Vagina (tissue), 2 donors: ENCODE measurements around the gene NUBPL. TPM values are rescaled to one million over a fixed set of nuclear protein-coding genes. Genes with fewer than 3 reads are reported as not detected.

Experiments
- DNase-seq, 2 donors: peaks; one replicate each; pipeline ENCODE4 v3.0.0-alpha.2; 2017; ENCODE audit errors: extremely low spot score in 2 of 2
- H3K27ac ChIP-seq: fragments of 200-600 bp; sonication (generic); one replicate; pipeline ENCODE4 v1.5.1; 2019
- H3K27me3 ChIP-seq: fragments of 200-600 bp; sonication (generic); one replicate; pipeline ENCODE4 v1.5.1; 2019
- H3K36me3 ChIP-seq, 2 donors: fragments of 200-600 bp; sonication (generic); one replicate each; pipeline ENCODE4 v1.5.1; 2017 to 2019
- H3K4me1 ChIP-seq: fragments of 200-600 bp; sonication (generic); one replicate; pipeline ENCODE4 v1.5.1; 2019
- H3K4me3 ChIP-seq, 2 donors: fragments of 200-600 bp; sonication (generic); 1 replicate in 1 of 2; 2 replicates in 1 of 2; pipeline ENCODE4 v1.5.1; 2016 to 2019
- H3K9me3 ChIP-seq: fragments of 200-600 bp; sonication (generic); one replicate; pipeline ENCODE4 v1.5.1; 2019
- POLR2A ChIP-seq, 2 donors: fragments of 450-650 bp; IDR thresholded peaks; one replicate each; pipeline ENCODE4 v1.6.1; 2017; ENCODE audit warnings: antibody characterized with exemption in 2 of 2, mild to moderate bottlenecking in 2 of 2, moderate library complexity in 2 of 2
- POLR2AphosphoS5 ChIP-seq, 2 donors: sonication (generic); formaldehyde crosslinking; IDR thresholded peaks; one replicate each; pipeline ENCODE4 v1.9.0; 2017; ENCODE audit warnings: antibody characterized with exemption in 2 of 2, mild to moderate bottlenecking in 2 of 2, low read depth in 1 of 2; ENCODE audit not compliant: insufficient read depth in 1 of 2
- intact Hi-C: fragments of 100-400 bp; cut with DNase I; formaldehyde crosslinking; loops from one replicate; pipeline ENCODE4 v1.15.1; 2023
- total RNA-seq: library from RNA; depleted of rRNA; stranded (reverse); fragments of >200 nt; gene quantifications from one replicate; pipeline ENCODE4 v1.2.3, GENCODE V29; 2016
- TF ChIP-seq, protein P1 (sequence below), 3 experiments: fragments of 450-650 bp in 2 of 3; fragments of 200-600 bp in 1 of 3; sonication (generic) in 1 of 3; IDR thresholded peaks; one replicate each; pipeline ENCODE4 v1.5.1; 2017 to 2019; ENCODE audit warnings: antibody characterized with exemption in 3 of 3, mild to moderate bottlenecking in 2 of 3, moderate library complexity in 2 of 3

NUBPL gene
- total RNA-seq, 1 donor from 2014 or later, result 8.6 TPM

DNA sequence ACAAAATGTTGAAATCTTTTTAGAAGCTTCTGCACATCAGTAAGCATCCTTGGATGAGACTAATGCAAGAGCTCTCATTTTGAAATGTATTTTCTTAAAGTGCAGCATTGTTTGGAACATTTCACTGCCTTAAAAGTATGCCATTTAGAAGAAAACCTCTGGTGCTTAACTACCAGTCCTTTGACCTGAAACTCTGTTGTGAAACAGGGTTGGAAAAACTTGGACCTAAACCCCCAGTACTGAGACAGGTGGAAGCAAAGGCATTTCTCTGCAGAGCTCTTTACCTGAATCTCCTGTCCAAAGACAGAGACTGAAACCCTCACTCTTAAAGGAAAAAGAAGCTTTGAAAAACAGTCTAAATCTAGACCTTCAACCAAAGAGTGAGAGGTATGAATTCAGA is 207.2 kb downstream of the NUBPL start:
- H3K27ac ChIP-seq, result no peak overlapping the region
- TF ChIP-seq POLR2A (IDR thresholded peaks at IDR 0.05), result no peak
- DNase-seq, result no peak
- no peaks in the 10 kb centered on the region for H3K36me3 ChIP-seq
- H3K27me3 ChIP-seq, result no peaks in the 10 kb centered on the region
- no peaks in the 10 kb centered on the region for H3K4me1 ChIP-seq
- intact Hi-C loops, result no loop called here
- no peaks in the 10 kb centered on the region for H3K9me3 ChIP-seq
- H3K4me3 ChIP-seq, result no peak overlapping the region

DNA sequence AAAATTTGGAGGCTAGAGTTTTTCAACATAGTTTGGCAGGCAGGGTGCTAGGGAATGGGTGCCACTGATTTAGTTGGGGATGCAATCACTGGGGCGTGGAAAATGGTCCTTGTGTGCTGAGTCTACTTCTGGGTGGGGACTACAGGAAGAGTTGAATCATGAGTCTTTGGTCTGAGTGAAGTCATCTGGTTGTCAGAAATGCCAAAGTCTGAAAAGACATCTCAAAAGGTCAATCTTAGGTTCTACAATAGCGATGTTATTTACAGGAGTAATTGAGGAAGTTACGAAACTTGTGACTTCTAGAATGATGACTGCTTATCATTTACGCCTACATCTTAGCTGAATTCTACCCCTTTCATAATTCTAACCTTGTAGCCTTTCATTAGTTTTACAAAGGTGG is 209.1 kb downstream of the NUBPL start:
- no peak for TF ChIP-seq POLR2AphosphoS5 (IDR thresholded peaks at IDR 0.05; ENCODE audit: insufficient read depth in 1 of 2, low read depth in 1 of 2)
- no peak for TF ChIP-seq POLR2A (IDR thresholded peaks at IDR 0.05)
- TF ChIP-seq, protein P1, sequence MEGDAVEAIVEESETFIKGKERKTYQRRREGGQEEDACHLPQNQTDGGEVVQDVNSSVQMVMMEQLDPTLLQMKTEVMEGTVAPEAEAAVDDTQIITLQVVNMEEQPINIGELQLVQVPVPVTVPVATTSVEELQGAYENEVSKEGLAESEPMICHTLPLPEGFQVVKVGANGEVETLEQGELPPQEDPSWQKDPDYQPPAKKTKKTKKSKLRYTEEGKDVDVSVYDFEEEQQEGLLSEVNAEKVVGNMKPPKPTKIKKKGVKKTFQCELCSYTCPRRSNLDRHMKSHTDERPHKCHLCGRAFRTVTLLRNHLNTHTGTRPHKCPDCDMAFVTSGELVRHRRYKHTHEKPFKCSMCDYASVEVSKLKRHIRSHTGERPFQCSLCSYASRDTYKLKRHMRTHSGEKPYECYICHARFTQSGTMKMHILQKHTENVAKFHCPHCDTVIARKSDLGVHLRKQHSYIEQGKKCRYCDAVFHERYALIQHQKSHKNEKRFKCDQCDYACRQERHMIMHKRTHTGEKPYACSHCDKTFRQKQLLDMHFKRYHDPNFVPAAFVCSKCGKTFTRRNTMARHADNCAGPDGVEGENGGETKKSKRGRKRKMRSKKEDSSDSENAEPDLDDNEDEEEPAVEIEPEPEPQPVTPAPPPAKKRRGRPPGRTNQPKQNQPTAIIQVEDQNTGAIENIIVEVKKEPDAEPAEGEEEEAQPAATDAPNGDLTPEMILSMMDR (IDR thresholded peaks at IDR 0.05), result no peak
- DNase-seq, result no peak

GRCh38 chr14:31774567-31774966 is 213.4 kb downstream of the NUBPL start:
- no peak for DNase-seq
- Histone ChIP-seq H3K27me3 (no peaks in the 10 kb centered on the region), H3K4me3 (no peak overlapping the region), H3K9me3 (no peaks in the 10 kb centered on the region), H3K27ac (no peak overlapping the region), H3K4me1 (no peaks in the 10 kb centered on the region), H3K36me3 (no peaks in the 10 kb centered on the region)
- TF ChIP-seq, protein P1 (IDR thresholded peaks at IDR 0.05), result no peak
- TF ChIP-seq POLR2A (IDR thresholded peaks at IDR 0.05), result no peak
- TF ChIP-seq POLR2AphosphoS5 (IDR thresholded peaks at IDR 0.05; ENCODE audit: insufficient read depth in 1 of 2, low read depth in 1 of 2), result no peak
- intact Hi-C loops, result no loop called here

More for the DNA sequence above, 209.1 kb downstream of the NUBPL start:
- Histone ChIP-seq H3K27me3 (no peaks in the 10 kb centered on the region), H3K27ac (no peak overlapping the region), H3K36me3 (no peaks in the 10 kb centered on the region), H3K9me3 (no peaks in the 10 kb centered on the region), H3K4me3 (no peak overlapping the region), H3K4me1 (no peaks in the 10 kb centered on the region)
- intact Hi-C loops, result no loop called here

DNA sequence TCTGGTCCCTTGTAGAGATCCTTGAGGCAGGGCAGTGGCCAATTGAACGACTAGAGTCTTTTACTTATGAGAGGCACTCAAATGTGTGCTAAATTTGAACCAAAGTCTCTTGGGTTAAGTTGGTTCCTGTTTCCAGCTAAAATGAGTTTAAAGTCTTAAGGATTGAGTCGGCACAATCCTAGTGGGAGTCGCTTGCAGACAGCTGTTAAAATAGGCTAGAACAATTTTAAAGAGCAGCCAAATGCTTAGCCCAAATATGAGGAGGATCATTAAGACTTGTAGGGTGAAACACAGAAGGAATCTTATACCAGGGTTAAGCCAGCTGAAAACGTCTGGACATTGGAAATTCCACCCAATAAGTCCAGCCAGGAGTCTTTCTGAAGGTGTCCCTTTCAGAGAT is 216.1 kb downstream of the NUBPL start:
- intact Hi-C loops, result no loop called here
- Histone ChIP-seq H3K27ac (no peak overlapping the region), H3K36me3 (no peaks in the 10 kb centered on the region), H3K4me3 (no peak overlapping the region), H3K27me3 (no peaks in the 10 kb centered on the region), H3K9me3 (no peaks in the 10 kb centered on the region), H3K4me1 (no peaks in the 10 kb centered on the region)
- DNase-seq, result no peak
- TF ChIP-seq, protein P1 (IDR thresholded peaks at IDR 0.05), result no peak
- TF ChIP-seq POLR2AphosphoS5 (IDR thresholded peaks at IDR 0.05; ENCODE audit: insufficient read depth in 1 of 2, low read depth in 1 of 2), result no peak
- no peak for TF ChIP-seq POLR2A (IDR thresholded peaks at IDR 0.05)

DNA sequence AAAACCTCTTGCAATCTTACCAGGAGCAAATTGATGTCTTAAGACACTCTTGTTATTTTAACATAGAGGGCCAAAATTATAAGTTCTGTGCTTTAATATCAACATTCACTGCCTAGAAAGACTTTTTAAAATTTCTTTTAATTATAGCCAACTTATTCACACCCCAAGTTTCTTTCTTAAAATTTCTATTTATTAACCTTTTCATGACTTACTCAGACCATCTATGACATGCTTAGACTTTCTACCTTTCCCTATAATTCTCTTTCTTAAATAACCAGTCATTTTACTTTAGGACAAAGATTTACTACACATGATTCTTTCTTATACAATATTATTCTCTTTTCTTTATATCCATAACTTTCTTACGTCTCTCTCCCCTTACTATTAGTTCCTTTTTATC is 220.4 kb downstream of the NUBPL start:
- intact Hi-C loops, result no loop called here
- no peaks in the 10 kb centered on the region for H3K36me3 ChIP-seq
- no peaks in the 10 kb centered on the region for H3K27me3 ChIP-seq
- no peaks in the 10 kb centered on the region for H3K4me1 ChIP-seq
- no peak overlapping the region for H3K4me3 ChIP-seq
- DNase-seq, result no peak
- TF ChIP-seq POLR2A (IDR thresholded peaks at IDR 0.05) (no peak), POLR2AphosphoS5 (IDR thresholded peaks at IDR 0.05; ENCODE audit: insufficient read depth in 1 of 2, low read depth in 1 of 2) (no peak)
- TF ChIP-seq, protein P1 (IDR thresholded peaks at IDR 0.05), result no peak
- H3K27ac ChIP-seq, result no peak overlapping the region
- H3K9me3 ChIP-seq, result no peaks in the 10 kb centered on the region

GRCh38 chr14:31785574-31785973 is 224.4 kb downstream of the NUBPL start:
- Histone ChIP-seq H3K4me1 (no peaks in the 10 kb centered on the region), H3K4me3 (no peak overlapping the region), H3K27ac (no peak overlapping the region), H3K9me3 (no peaks in the 10 kb centered on the region), H3K27me3 (no peaks in the 10 kb centered on the region), H3K36me3 (no peaks in the 10 kb centered on the region)
- TF ChIP-seq POLR2A (IDR thresholded peaks at IDR 0.05), result no peak
- TF ChIP-seq, protein P1 (IDR thresholded peaks at IDR 0.05), result no peak
- DNase-seq, result no peak
- intact Hi-C loops, result no loop called here
